Posterior cingulate gyrus (tissue), 11 donors: Measurements from ENCODE around the gene SAMD10.
"Not testable (repeated sequence)": the region's sequence is repeated elsewhere in the genome, so short reads cannot be mapped to it uniquely, and the experiment has no call there.

Source experiments
- DNase-seq, 10 donors: peaks; one replicate each; pipeline versions ENCODE4 v3.0.0 to v3.0.0-alpha.2; 2020 to 2021; ENCODE audit warnings: mixed read lengths in 3 of 10
- intact Hi-C: fragments of 100-400 bp; cut with DNase I; formaldehyde crosslinking; loops from one replicate; pipeline ENCODE4 v1.15.1; 2023

The SAMD10 gene

GRCh38 chr20:64003960-64004725 lies 24.7 kb upstream of the SAMD10 start:
- peak in 1 of 10 donors; percentile 62 for DNase-seq
- intact Hi-C loops = no loop called here

- DNase-seq = peak in 2 of 10 donors; percentile 15 to 24
- intact Hi-C loops = no loop called here
Observed at GRCh38 chr20:64001607-64002011, 22.2 kb upstream of the SAMD10 start.

- intact Hi-C loops = no loop called here
- no peak for DNase-seq
Observed at GRCh38 chr20:64000906-64001305, 21.5 kb upstream of the SAMD10 start.

- intact Hi-C loops = loop anchor here (5.0 kb wide), 1 partner anchor 79 kb away; the partner anchor contains the start of gene TCEA2
- DNase-seq = no peak
Observed at GRCh38 chr20:63982937-63983336, 3.5 kb upstream of the SAMD10 start.

- peak; percentile 90 to 99 (median 96) for DNase-seq
- intact Hi-C loops = loop anchor here (1.0 to 5.0 kb wide), 2 partner anchors 25 to 81 kb away; partner anchors contain the start of genes TCEA2 and UCKL1
Observed at GRCh38 chr20:63980806-63981728, 1.6 kb upstream of the SAMD10 start, which contains the start of gene PRPF6. PRPF6 (plus strand) TSS chr20:63981132; CDS start chr20:63981246, 114 bp downstream.

- intact Hi-C loops = loop anchor here (5.0 kb wide), 1 partner anchor 82 kb away; the partner anchor contains the start of gene TCEA2
- peak in 1 of 10 donors; percentile 27 for DNase-seq
Observed at GRCh38 chr20:63980317-63980805, 919 bp upstream of the SAMD10 start.

GRCh38 chr20:63979229-63979556 lies 249 bp downstream of the SAMD10 start:
- intact Hi-C loops = no loop called here
- DNase-seq = peak in 1 of 10 donors; percentile 77

GRCh38 chr20:63978319-63979228 lies 868 bp downstream of the SAMD10 start:
- intact Hi-C loops = no loop called here
- peak in 5 of 10 donors; percentile 51 to 92 (median 89) for DNase-seq

GRCh38 chr20:63977739-63978276 lies 1.6 kb downstream of the SAMD10 start:
- intact Hi-C loops = no loop called here

GRCh38 chr20:63976980-63977738 lies 2.3 kb downstream of the SAMD10 start:
- intact Hi-C loops = no loop called here
- peak in 1 of 10 donors; percentile 77 for DNase-seq

More at GRCh38 chr20:63977739-63978276, 1.6 kb downstream of the SAMD10 start:
- DNase-seq = peak in 1 of 10 donors; percentile 78

GRCh38 chr20:63976511-63976910 lies 2.9 kb downstream of the SAMD10 start:
- peak in 1 of 10 donors; percentile 12 for DNase-seq
- intact Hi-C loops = not testable (repeated sequence)

- DNase-seq = peak in 2 of 10 donors; percentile 75 to 82
- intact Hi-C loops = loop anchor here (1.0 to 5.0 kb wide), 2 partner anchors 187 to 478 kb away; no protein-coding TSS in a partner anchor
Observed at GRCh38 chr20:63974402-63975200, 4.8 kb downstream of the SAMD10 start.

GRCh38 chr20:63973636-63974401 lies 5.6 kb downstream of the SAMD10 start:
- intact Hi-C loops = loop anchor here (1.0 to 5.0 kb wide), 3 partner anchors 187 to 478 kb away; no protein-coding TSS in a partner anchor
- peak; percentile 66 to 98 (median 88) for DNase-seq

- peak in 1 of 10 donors; percentile 60 for DNase-seq
Observed at GRCh38 chr20:63973160-63973479, 6.3 kb downstream of the SAMD10 start.

GRCh38 chr20:63972312-63973159 lies 6.9 kb downstream of the SAMD10 start:
- peak in 1 of 10 donors; percentile 70 for DNase-seq
- intact Hi-C loops = loop anchor here (1.0 to 5.0 kb wide), 2 partner anchors 185 to 434 kb away; no protein-coding TSS in a partner anchor

More at GRCh38 chr20:63973160-63973479, 6.3 kb downstream of the SAMD10 start:
- intact Hi-C loops = loop anchor here (1.0 to 5.0 kb wide), 2 partner anchors 186 to 435 kb away; no protein-coding TSS in a partner anchor

GRCh38 chr20:63971960-63972311 lies 7.5 kb downstream of the SAMD10 start:
- intact Hi-C loops = loop anchor here (5.0 kb wide), 1 partner anchor 185 kb away; no protein-coding TSS in a partner anchor
- not testable (repeated sequence) for DNase-seq
